Activated CD8-positive, alpha-beta memory T cell treated with anti-CD3 and anti-CD28 coated beads, Interleukin-2, amount 10 ng/mL, durations not matched to agents 7 days and 5 days (primary cell): ENCODE results near the gene MCM3AP. TPM values are rescaled to one million over a fixed set of nuclear protein-coding genes. Genes with fewer than 3 reads are reported as not detected.
A peak's percentile ranks its signal among the peaks of the same experiment; 100 is the strongest.

Source experiments
- ATAC-seq: fragments of 150-1000 bp; cut with Tn5 transposase; one replicate; pipeline ENCODE4 v1.10.0; 2021; ENCODE audit warnings: moderate library complexity
- CTCF ChIA-PET: fragments of 350-600 bp; sonication (Branson Sonifier 250); formaldehyde crosslinking; loops from one replicate; lab custom pipeline; 2021; ENCODE audit warnings: antibody characterized with exemption; lab: Charles Lee
- DNase-seq: peaks from one replicate; pipeline ENCODE4 v3.0.0-alpha.2; 2020
- H3K27ac Mint-ChIP-seq: one replicate; pipeline ENCODE4 v1.8.0; 2021; ENCODE audit warnings: mild to moderate bottlenecking, mixed read lengths
- H3K27me3 Mint-ChIP-seq: one replicate; pipeline ENCODE4 v1.8.0; 2021; ENCODE audit warnings: mixed read lengths
- H3K36me3 Mint-ChIP-seq: one replicate; pipeline ENCODE4 v1.8.0; 2021; ENCODE audit warnings: mild to moderate bottlenecking, mixed read lengths
- H3K4me1 Mint-ChIP-seq: one replicate; pipeline ENCODE4 v1.8.0; 2021; ENCODE audit warnings: mixed read lengths
- H3K4me3 Mint-ChIP-seq: one replicate; pipeline ENCODE4 v1.8.0; 2021; ENCODE audit warnings: mild to moderate bottlenecking, moderate library complexity, mixed read lengths
- H3K9me3 Mint-ChIP-seq: one replicate; pipeline ENCODE4 v1.8.0; 2022; ENCODE audit warnings: low read depth, mixed read lengths
- total RNA-seq, 2 experiments: library from RNA; stranded (reverse); gene quantifications; one replicate each; pipeline ENCODE4 v1.2.3, GENCODE V29; 2021

The MCM3AP gene
- total RNA-seq, 2 experiments from 2014 or later: 134 to 139 TPM

GRCh38 chr21:46222436-46223116, 62.8 kb downstream of the MCM3AP start:
- peaks cover 18% of the 10 kb centered on the region for H3K4me1 Mint-ChIP-seq
- H3K9me3 Mint-ChIP-seq: no peaks in the 10 kb centered on the region
- no peak overlapping the region for H3K4me3 Mint-ChIP-seq
- DNase-seq (peak; percentile 36), ATAC-seq (no peak)
- no peak overlapping the region for H3K27ac Mint-ChIP-seq
- H3K36me3 Mint-ChIP-seq: no peaks in the 10 kb centered on the region
- CTCF ChIA-PET: interaction anchor here (0.8 kb wide), 1 partner anchor 249 kb away, joined by 3 read pairs; no protein-coding TSS in a partner anchor
- H3K27me3 Mint-ChIP-seq: no peaks in the 10 kb centered on the region

GRCh38 chr21:46221664-46222435, 63.6 kb downstream of the MCM3AP start:
- no peaks in the 10 kb centered on the region for H3K36me3 Mint-ChIP-seq

DNA sequence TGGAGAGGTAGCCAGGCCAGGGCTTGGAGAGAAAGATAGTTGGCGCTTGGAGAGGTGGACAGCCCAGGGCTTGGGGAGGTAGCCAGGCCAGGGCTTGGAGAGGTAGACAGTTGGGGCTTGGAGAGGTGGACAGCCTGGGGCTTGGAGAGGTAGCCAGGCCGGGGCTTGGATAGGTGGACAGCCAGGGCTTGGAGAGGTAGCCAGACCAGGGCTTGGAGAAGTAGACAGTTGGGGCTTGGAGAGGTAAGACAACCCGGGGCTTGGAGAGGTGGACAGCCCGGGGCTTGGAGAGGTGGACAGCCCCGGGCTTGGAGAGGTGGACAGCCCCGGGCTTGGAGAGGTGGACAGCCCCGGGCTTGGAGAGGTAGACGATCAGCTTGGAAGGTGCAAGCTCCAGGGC, 64.6 kb downstream of the MCM3AP start:
- H3K27me3 Mint-ChIP-seq: no peaks in the 10 kb centered on the region
- CTCF ChIA-PET: no interaction called here
- no peak overlapping the region for H3K27ac Mint-ChIP-seq
- peaks cover 3% of the 10 kb centered on the region for H3K4me1 Mint-ChIP-seq
- no peaks in the 10 kb centered on the region for H3K36me3 Mint-ChIP-seq
- no peaks in the 10 kb centered on the region for H3K9me3 Mint-ChIP-seq
- no peak for DNase-seq
- ATAC-seq: no peak
- H3K4me3 Mint-ChIP-seq: no peak overlapping the region

More at GRCh38 chr21:46221664-46222435, 63.6 kb downstream of the MCM3AP start:
- CTCF ChIA-PET: interaction anchor here (0.8 kb wide), 1 partner anchor 248 kb away, joined by 3 read pairs; no protein-coding TSS in a partner anchor
- Mint-ChIP-seq H3K9me3 (no peaks in the 10 kb centered on the region), H3K4me1 (peaks cover 11% of the 10 kb centered on the region), H3K27me3 (no peaks in the 10 kb centered on the region), H3K4me3 (no peak overlapping the region), H3K27ac (no peak overlapping the region)
- DNase-seq: peak; percentile 19
- no peak for ATAC-seq

DNA sequence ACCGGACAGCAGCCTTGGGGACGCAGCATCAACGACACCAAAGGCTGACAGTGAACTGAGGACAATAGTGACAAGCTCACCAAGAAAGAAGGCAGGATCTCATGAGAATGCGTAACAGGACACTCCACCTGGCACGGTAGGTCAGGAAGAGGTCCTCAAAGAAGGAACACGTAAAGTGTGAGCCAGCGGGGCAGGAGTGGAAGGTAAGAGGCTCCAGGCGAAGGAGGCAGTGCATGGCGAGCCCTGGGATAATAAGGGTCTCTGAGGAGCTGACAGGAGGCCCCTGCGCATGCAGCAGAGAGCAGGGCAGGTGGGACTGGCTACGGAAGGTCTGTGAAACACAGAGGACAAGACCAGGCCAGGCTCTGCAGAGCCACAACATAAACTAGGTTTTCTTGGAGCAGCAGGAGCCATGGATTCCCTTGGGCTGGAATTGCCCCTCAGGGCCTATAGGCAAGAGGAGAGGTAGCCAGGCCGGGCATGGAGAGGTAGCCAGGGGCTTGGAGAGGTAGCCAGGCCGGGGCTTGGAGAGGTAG, 65.1 kb downstream of the MCM3AP start:
- Mint-ChIP-seq H3K4me3 (no peak overlapping the region), H3K4me1 (no peaks in the 10 kb centered on the region), H3K9me3 (no peaks in the 10 kb centered on the region), H3K27ac (no peak overlapping the region), H3K27me3 (no peaks in the 10 kb centered on the region), H3K36me3 (no peaks in the 10 kb centered on the region)
- ATAC-seq: no peak
- CTCF ChIA-PET: no interaction called here
- DNase-seq: peak; percentile 33

DNA sequence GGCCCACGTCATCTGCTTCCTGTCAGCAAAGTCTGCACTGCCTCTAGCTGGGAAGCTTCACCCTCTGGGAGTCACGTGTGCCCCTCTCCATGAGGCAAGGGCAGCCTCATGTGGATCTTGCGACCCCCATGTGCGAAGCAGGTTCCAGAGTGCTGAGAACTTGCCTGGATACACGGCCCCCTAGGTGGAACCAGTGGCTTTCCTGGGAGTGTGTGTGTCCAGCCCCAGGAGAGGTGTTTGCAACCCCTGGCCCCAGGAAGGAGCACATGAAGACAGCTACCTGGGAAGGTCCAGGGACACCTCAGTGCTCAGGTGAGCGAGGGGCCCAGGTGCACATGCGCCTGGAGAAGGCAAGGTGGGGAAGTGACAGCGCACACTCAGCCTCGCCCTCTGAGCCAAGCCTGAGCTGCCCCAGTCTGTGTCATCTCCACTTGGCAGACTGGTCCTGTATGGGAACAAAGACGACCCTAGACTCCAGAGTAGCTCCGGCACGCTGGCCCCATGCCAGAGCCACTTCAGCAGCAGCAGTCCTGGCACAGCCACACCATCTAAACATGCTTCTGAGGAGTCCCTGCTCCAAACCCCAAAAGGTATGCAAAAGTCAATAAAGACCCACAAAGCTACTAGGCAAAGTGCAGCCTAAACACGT, 65.7 kb downstream of the MCM3AP start:
- no peaks in the 10 kb centered on the region for H3K9me3 Mint-ChIP-seq
- DNase-seq (peak; percentile 31), ATAC-seq (no peak)
- H3K27ac Mint-ChIP-seq: no peak overlapping the region
- CTCF ChIA-PET: no interaction called here
- no peak overlapping the region for H3K4me3 Mint-ChIP-seq
- H3K36me3 Mint-ChIP-seq: no peaks in the 10 kb centered on the region
- no peaks in the 10 kb centered on the region for H3K4me1 Mint-ChIP-seq
- H3K27me3 Mint-ChIP-seq: no peaks in the 10 kb centered on the region

DNA sequence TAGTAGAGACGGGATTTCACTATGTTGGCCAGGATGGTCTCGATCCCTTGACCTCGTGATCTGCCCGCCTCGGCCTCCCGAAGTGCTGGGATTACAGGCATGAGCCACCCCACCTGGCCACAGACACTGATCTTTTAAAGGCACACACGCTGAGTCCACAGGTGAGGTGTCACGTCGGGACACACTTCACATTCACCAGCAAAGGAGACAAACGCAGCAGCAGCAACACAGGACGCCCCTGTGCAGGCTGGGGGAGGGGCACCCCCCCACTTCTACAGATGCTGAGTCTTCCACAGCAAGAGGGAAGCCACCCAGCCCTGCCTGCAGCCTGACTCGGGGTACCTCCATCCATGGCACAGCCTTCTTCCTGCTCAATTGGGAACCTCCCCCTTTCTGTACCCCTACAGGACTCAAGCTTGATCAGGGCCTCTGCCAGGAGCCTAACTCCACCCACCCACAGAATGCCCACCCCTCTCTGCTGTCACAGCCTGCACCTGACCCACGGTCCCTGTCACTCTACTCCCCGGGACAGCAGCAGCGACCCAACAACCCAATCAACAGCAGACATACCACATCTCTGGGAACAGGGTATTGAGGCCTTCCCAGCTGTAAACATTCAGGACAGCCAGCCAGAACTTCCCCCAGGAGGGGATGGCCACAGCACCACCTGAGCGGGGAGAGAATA, 66.4 kb downstream of the MCM3AP start:
- CTCF ChIA-PET: no interaction called here
- ATAC-seq (no peak), DNase-seq (peak; percentile 38)
- H3K4me1 Mint-ChIP-seq: no peaks in the 10 kb centered on the region
- no peak overlapping the region for H3K4me3 Mint-ChIP-seq
- H3K9me3 Mint-ChIP-seq: no peaks in the 10 kb centered on the region
- H3K36me3 Mint-ChIP-seq: no peaks in the 10 kb centered on the region
- no peaks in the 10 kb centered on the region for H3K27me3 Mint-ChIP-seq
- H3K27ac Mint-ChIP-seq: no peak overlapping the region

DNA sequence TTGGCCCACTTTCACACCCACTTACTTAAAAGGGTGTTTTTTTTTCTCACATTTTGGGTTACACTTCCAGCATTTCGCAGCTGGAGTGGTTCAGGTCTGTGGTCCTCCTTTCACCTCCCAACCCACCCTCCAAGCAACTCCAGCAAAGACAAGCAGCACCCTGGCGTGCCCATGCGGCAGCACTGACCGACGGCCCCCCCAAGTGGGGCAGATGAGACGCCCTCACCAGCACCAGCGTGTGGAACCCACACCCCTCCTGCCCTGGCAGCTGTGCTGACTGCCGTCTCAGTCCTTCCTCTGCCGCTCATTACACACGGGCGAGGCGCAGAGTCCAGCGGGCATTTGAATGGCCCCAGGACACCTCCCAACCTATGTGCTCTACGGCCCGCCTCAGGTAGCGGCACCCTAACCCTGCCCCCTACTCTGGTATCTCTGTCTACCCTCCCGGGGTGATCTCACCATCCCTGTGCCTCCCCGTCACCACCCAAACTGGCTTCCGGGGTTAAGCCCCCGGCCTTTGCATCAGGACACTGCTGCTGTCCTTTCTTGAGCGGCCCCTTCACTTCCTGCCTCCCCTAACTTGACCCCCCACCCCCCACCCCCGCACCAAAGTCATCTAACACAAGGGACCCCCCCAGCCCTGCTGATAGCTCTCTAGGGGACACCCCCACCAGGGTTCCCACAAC, 67.8 kb downstream of the MCM3AP start:
- Mint-ChIP-seq H3K27ac (no peak overlapping the region), H3K4me3 (no peak overlapping the region), H3K36me3 (no peaks in the 10 kb centered on the region), H3K4me1 (no peaks in the 10 kb centered on the region), H3K27me3 (no peaks in the 10 kb centered on the region), H3K9me3 (no peaks in the 10 kb centered on the region)
- CTCF ChIA-PET: interaction anchor here (1.1 kb wide), 1 partner anchor 23 kb away, joined by 3 read pairs; no protein-coding TSS in a partner anchor
- ATAC-seq (no peak), DNase-seq (peak; percentile 35)

- DNase-seq: no peak
- Mint-ChIP-seq H3K4me1 (no peaks in the 10 kb centered on the region), H3K27me3 (no peaks in the 10 kb centered on the region), H3K36me3 (no peaks in the 10 kb centered on the region), H3K9me3 (no peaks in the 10 kb centered on the region), H3K27ac (no peak overlapping the region), H3K4me3 (no peak overlapping the region)
- ATAC-seq: no peak
- CTCF ChIA-PET: interaction anchor here (0.9 kb wide), 1 partner anchor 9 kb away, joined by 3 read pairs; no protein-coding TSS in a partner anchor
Observed at GRCh38 chr21:46216132-46216747, 69.2 kb downstream of the MCM3AP start.

DNA sequence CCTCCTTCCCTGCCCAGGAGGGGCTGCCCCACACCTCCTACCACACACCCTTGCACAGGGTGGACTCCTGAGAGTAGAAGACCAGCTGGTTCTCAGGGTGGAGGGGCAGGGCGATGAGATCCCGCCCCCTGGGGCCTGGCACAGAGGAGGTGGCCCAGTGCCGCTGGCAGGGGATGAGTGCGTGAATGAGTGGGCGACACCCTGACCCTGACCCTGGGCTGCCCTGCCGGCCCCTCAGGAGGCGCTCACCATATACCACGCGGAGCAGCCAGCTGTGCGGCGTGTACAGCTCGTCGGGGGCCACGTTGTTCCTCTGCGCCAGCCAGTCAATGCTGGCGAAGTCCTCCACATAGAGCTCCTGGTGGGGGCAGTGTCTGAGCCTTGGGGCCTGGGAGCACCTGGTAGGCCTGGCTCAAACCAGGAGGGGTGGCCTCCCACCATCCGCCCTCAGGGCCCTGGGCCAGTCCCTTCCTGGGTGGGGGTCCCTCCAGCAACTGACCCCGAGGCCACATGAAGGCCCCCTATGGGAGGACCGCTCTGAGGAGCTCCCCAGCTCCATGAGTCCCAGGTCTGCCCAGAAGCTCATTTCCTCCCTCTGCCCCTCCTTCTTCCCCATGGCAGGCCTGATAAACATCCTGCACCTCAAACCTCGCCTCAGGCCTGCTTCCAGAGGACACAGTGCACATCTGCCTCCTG, 69.8 kb downstream of the MCM3AP start:
- Mint-ChIP-seq H3K4me3 (no peak overlapping the region), H3K9me3 (no peaks in the 10 kb centered on the region), H3K27ac (no peak overlapping the region), H3K4me1 (no peaks in the 10 kb centered on the region), H3K27me3 (no peaks in the 10 kb centered on the region), H3K36me3 (no peaks in the 10 kb centered on the region)
- CTCF ChIA-PET: interaction anchor here (0.9 kb wide), 1 partner anchor 9 kb away, joined by 3 read pairs; no protein-coding TSS in a partner anchor
- ATAC-seq (no peak), DNase-seq (no peak)

DNA sequence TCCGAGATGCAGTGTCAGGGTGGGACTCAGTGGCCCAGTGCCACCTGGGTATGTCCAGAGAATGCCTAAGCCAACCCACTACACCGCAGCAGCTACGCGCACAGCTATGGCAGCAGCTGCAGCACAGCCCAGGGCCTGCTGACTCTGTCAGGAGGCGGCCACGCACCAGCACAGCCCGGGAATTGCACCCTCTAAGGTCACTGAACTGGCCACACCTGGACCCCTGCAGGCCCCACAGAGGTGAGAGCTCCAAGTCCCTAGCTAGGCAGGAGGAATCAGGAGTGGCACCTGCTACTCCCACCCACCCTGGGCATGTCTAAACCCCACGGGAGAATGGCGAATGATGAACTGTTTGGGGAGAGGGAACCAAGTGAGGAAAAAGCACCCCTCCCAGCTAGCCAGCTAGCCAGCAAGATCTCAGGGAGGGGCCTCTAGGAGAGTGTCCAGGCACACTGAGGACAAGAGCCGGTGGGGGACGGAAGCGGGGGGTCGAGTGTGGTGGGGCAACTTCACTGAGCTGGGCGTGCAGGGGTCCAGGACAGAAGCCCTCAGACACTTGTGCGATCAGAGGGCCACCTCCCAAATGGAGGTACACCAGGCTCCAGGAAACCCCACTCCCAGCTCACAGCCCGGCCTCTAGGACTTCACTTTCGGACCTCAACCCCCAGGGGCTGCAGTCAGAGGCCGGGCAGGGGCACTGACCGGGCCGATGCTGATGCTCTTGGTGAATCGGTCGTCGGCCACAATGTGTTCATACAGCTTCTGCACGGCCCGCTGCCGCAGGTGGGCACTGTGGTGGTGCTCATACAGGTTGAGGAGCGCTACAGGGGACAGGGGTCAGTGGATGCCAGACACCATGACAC, 70.7 kb downstream of the MCM3AP start:
- Mint-ChIP-seq H3K27me3 (no peaks in the 10 kb centered on the region), H3K4me3 (no peak overlapping the region), H3K4me1 (no peaks in the 10 kb centered on the region), H3K27ac (no peak overlapping the region), H3K36me3 (peaks cover 1% of the 10 kb centered on the region), H3K9me3 (no peaks in the 10 kb centered on the region)
- DNase-seq: no peak
- CTCF ChIA-PET: interaction anchor here (0.9 kb wide), 1 partner anchor 10 kb away, joined by 3 read pairs; no protein-coding TSS in a partner anchor
- no peak for ATAC-seq

DNA sequence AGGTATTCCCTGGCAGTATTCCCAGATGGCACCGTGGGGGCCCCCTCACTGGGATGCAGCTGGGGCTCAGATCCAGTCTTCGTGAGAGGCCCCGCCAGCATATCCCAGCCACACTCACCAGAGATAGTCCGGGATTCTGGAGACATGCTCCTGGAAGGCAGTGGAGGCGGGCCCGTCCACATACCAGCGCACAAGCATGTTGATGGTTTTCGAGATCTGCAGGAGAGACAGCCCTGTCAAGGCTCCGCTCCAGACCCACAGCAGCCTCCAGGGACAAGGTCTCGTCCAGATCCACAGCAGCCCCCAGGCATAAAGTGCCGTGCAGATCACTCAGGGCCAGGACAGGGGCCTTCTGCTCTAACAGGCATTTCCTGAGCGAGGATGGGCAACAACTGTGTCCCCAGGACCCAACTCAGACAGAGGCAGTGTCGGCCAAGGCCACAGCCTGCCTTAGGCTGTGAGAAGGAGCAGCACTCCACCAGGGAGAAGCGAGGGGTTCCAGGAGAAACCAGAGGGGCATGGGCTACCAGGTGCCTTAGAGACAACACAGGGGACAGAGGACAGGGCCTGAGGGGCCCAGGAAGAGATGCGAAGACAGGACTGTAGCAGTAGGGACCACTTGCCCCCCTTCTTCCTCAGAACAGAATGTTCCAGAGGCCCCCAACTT, 71.7 kb downstream of the MCM3AP start:
- Mint-ChIP-seq H3K4me1 (no peaks in the 10 kb centered on the region), H3K27me3 (no peaks in the 10 kb centered on the region), H3K27ac (no peak overlapping the region), H3K9me3 (no peaks in the 10 kb centered on the region), H3K36me3 (peaks cover 1% of the 10 kb centered on the region), H3K4me3 (no peak overlapping the region)
- DNase-seq: no peak
- CTCF ChIA-PET: no interaction called here
- no peak for ATAC-seq
